Measurements from ENCODE around the gene CENPK.
A peak's percentile ranks its signal among the peaks of the same experiment; 100 is the strongest.

- TF ChIP-seq CTCF (IDR thresholded peaks at IDR 0.05) = peak; percentile 5
- TF ChIP-seq EZH2phosphoT487 (IDR thresholded peaks at IDR 0.05) = no peak
These were observed 82.6 kb downstream of the CENPK start for GRCh38 chr5:65480306-65480865.

Measured in neural progenitor cell (in vitro differentiated cells).